GM06990 (cell line): ENCODE results near the gene MRC2.

ENCODE experiments used
- DNase-seq: peaks from one replicate; pipeline ENCODE4 v3.0.0-alpha.2; 2011; ENCODE audit not compliant: insufficient read length; ENCODE audit errors: extremely low read depth
- H3K27me3 ChIP-seq: replicated peaks from 2 replicates; pipeline ENCODE4 v1.6.0; 2011; ENCODE audit warnings: low read length; ENCODE audit not compliant: control insufficient read depth, insufficient read depth
- H3K36me3 ChIP-seq: 2 replicates; pipeline ENCODE4 v1.5.1; 2011; ENCODE audit warnings: low read length; ENCODE audit not compliant: control insufficient read depth, insufficient read depth
- H3K4me3 ChIP-seq: replicated peaks from 2 replicates; pipeline ENCODE4 v1.5.1; 2011; ENCODE audit warnings: low read depth, mild to moderate bottlenecking, control low read depth, low read length
- TF ChIP-seq, protein P1 (sequence below): IDR thresholded peaks from 2 replicates; pipeline ENCODE4 v1.5.1; 2011; ENCODE audit warnings: low read length, control low read depth, mild to moderate bottlenecking, inconsistent platforms; ENCODE audit not compliant: insufficient read depth, poor library complexity, severe bottlenecking

MRC2 gene

DNA sequence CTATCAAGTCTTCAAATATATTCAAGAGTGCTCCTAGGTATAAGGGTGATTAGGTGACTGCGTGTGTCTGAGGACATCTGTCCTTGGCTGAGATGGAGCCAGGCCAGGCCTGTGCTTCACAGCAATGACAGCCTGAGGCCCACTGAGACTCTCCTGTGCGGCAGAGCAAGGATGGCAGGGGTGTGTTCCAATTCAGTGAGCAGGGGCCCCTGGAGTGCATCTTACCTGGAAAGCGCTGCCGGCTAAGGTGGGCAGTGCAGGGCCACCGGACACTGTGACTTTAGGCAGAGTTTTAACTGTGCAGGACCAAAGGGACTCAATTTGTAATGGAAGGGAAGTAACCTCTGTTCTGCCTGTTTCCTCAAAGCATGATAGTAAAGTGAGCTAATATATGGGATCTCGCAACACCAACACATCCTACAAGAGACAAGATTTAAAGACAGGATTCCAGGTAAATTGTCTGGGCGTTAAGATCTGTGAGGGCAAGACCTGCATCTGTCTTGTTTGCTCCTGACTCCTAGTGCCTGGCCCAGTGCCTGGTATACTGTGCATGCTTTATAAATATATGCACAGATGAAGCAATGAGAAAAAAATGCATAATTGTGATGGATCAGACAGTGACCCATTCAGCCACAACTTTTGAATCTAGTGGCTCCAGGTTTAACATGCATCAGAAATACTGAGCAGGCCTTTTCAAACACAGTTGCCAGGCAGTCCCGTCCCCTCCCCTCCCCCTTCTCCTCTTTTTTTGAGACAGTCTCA, 86.7 kb downstream of the MRC2 start:
- no peaks in the 10 kb centered on the region for H3K27me3 ChIP-seq
- DNase-seq, result no peak
- no peaks in the 10 kb centered on the region for H3K36me3 ChIP-seq
- H3K4me3 ChIP-seq, result no peak overlapping the region
- TF ChIP-seq, protein P1, sequence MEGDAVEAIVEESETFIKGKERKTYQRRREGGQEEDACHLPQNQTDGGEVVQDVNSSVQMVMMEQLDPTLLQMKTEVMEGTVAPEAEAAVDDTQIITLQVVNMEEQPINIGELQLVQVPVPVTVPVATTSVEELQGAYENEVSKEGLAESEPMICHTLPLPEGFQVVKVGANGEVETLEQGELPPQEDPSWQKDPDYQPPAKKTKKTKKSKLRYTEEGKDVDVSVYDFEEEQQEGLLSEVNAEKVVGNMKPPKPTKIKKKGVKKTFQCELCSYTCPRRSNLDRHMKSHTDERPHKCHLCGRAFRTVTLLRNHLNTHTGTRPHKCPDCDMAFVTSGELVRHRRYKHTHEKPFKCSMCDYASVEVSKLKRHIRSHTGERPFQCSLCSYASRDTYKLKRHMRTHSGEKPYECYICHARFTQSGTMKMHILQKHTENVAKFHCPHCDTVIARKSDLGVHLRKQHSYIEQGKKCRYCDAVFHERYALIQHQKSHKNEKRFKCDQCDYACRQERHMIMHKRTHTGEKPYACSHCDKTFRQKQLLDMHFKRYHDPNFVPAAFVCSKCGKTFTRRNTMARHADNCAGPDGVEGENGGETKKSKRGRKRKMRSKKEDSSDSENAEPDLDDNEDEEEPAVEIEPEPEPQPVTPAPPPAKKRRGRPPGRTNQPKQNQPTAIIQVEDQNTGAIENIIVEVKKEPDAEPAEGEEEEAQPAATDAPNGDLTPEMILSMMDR, result no peak

DNA sequence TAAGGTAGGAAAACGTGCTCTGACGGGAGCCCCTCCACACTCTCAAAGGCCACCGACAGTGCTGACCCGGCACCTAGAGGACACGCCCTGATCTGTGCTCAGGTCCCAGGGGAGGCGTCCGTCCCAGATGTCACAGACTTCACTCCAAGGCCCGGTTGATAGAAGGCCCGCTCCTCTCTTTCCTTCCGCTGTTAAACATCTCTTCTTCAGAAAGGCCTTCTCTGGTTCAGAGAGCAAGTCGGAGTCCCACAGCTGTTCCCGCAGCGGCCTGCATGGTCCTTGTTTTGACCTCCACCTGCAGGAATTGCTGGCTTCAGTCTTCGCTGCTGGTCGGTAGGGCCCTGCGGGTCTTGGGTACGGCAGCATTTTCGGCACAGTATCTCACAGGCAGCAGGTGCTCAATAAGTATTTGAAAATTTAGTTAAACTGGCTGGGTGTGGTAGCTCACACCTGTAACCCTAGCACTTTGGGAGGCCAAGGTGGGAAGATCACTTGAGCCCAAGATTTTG, 88.5 kb downstream of the MRC2 start:
- TF ChIP-seq, protein P1, result no peak
- no peak for DNase-seq
- Histone ChIP-seq H3K27me3 (no peaks in the 10 kb centered on the region), H3K36me3 (no peaks in the 10 kb centered on the region), H3K4me3 (no peak overlapping the region)

- no peaks in the 10 kb centered on the region for H3K27me3 ChIP-seq
- H3K4me3 ChIP-seq, result no peak overlapping the region
- TF ChIP-seq, protein P1, result no peak
- no peaks in the 10 kb centered on the region for H3K36me3 ChIP-seq
- DNase-seq, result no peak
Measured at GRCh38 chr17:62716834-62717588, 89.5 kb downstream of the MRC2 start.

DNA sequence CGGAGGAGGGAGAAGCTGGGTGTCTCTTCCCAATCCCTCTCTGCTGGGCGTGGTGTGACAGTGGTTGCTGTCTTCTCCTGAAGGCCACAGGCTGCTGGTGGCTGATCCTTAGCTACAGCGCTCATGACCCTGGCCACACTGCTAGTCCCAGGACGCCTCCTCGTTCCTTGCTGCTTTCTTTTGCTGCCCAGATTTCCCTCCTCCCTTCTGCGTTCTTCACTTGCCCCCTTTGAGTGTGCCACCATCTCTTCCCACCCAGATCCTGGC, 90.1 kb downstream of the MRC2 start:
- H3K36me3 ChIP-seq, result no peaks in the 10 kb centered on the region
- TF ChIP-seq, protein P1, result no peak
- no peaks in the 10 kb centered on the region for H3K27me3 ChIP-seq
- no peak overlapping the region for H3K4me3 ChIP-seq
- no peak for DNase-seq

DNA sequence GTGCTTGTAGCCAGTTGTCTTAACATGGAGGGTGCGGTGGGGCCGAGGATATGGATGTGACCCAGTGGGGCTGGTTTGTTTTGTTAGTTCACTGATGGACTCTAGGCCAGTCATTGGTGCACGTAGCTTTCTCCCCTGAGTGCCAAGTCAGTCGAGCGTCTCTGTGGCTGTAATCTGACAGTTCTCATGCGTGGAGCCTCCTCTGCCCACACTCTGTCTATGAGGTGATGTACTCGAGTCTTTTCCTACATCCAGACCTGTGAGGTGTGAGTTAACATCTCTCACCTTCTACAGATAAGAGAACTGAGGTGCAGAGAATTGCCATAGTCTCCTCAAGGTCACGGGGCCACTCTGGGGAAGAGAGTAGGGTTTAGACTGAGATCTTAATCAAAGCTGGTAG, 90.4 kb downstream of the MRC2 start:
- no peak for DNase-seq
- H3K27me3 ChIP-seq, result no peaks in the 10 kb centered on the region
- H3K4me3 ChIP-seq, result no peak overlapping the region
- H3K36me3 ChIP-seq, result no peaks in the 10 kb centered on the region
- TF ChIP-seq, protein P1, result no peak
